ENCODE results near the gene TEX29.

TEX29 gene

GRCh38 chr13:111344471-111345191, 24.2 kb downstream of the TEX29 start:
- no peak for DNase-seq

- no peak for DNase-seq
Observed at GRCh38 chr13:111345682-111346081, 25.2 kb downstream of the TEX29 start.

DNA sequence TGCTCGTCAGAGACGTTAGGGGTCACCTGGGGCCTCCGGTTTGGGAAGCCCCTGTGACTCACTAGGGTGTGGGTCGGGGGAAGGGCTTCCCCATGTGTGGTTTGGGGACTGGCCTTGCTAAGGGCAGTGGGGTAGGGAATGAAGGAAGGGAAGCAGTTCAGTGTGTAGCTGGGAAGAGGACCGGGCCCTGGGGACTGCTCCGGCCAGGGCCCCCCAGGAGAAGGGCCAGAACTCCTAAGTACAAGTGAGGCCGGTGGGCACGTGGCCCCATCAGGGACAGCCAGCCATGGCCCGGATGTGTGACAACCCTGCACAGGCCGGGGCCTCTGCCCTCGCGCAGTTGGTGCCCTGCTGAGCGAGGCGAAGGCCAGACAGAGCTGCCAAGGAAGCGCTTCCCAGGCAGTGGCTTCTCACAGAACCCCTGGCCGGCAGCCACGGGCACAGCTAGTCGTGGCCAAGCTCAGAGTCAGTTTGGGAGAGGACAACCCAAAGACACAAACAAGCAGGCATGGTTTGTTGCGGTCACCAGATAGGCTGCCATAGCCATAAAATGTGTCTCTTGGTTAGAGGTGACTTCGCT, 25.7 kb downstream of the TEX29 start:
- DNase-seq: no peak

- no peak for DNase-seq
Observed at GRCh38 chr13:111347438-111347837, 27.0 kb downstream of the TEX29 start.

GRCh38 chr13:111353508-111353907, 33.1 kb downstream of the TEX29 start:
- no peak for DNase-seq

- no peak for DNase-seq
Observed at GRCh38 chr13:111354789-111355188, 34.3 kb downstream of the TEX29 start.

DNA sequence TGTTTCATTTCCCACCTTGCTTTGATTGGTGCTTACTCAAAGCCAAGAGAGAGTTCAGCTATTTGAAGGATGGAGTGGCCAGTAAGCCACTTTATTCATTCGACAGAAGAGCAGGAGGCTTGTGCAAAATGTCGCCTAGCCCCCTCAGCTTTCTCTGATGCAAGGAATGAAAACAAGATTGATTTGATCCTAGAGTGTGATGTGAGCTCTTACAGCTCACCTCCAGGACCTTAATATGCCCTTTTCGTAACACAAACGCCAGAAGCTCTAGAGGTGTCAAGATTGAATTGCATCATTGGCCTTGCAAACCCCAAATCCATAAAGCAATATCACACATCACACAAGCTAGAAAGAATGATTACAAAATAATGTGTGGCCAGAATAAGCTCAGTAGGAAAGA, 36.4 kb downstream of the TEX29 start:
- no peak for DNase-seq

GRCh38 chr13:111359237-111359915, 38.9 kb downstream of the TEX29 start:
- no peak for DNase-seq

GRCh38 chr13:111359930-111360329, 39.5 kb downstream of the TEX29 start:
- no peak for DNase-seq

GRCh38 chr13:111360452-111360851, 40.0 kb downstream of the TEX29 start:
- DNase-seq: no peak

GRCh38 chr13:111361046-111361872, 40.8 kb downstream of the TEX29 start:
- no peak for DNase-seq

DNA sequence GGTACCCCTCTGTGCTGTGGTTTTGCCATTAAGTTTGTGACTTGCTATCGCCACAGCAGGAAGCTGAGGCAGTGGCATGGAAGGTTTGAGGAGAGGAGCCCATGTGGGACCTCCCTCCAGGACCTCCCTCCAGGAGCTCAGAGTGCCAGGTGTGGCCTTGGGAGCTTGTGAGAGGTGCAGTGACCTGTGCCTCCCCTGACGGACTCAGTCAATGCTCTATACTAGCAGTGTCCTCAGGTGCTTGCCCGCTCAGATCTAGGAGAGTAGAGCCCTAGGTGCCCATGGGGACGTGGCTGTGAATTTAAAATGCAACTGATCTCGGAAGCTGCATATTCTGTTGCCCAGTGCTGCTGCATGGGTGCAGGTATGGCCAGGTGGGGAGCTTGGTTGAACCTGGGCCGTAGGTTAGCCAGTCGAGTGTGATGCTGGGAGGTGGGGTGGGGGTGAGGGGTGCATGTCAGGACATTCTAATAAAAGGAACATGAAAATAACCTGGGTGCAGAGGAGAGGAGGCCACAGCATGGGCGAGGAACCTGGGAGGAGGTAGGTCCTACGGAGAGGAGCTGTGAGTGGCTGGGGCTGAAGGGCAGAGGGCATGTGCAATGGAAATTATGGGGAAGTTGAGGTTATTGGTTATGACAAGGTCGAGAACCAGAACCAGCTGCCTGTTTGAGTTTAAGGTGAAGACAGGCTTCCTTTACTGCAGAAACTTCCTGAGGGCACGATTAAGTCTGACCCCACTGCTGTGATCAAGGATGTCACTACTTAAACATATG, 41.6 kb downstream of the TEX29 start:
- no peak for DNase-seq

DNA sequence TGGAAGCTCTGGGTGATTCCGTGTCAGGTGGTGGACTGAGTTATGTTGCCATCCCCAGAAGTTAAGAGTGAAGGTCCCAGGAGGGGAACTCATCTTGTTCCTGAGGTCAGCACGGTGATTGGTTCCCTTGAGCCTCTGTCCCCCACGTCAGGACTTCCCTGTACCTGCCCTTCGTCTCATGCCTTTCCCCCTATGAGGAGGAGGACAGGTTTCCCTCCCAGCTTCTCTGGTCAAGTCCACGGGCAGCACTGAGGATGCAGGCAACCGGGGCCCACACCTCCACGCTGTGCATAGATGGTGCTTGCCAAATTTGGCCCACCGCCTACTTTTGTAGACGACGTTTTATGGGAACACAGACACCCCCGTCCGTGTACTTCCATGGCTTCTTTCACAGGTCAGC, 42.7 kb downstream of the TEX29 start:
- no peak for DNase-seq

DNA sequence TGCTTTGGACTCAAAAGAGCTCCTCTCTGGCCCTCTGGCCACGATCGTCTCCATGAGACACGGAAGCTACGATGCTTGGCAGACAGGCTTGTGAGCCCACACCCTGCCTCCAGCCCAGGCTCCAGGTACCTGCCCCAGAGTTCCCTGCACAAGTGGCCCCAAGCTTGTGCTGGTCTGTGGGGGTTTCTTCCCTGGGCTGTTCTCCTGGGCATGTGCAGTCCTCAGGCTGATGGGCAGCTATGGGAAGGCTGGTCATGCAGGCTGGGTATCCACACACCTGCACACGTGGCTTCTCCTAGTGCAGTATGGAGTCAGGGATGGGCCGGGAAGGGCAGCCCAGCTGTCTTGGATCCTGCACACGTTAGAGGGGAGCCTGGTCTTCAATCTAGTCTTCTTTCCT, 43.1 kb downstream of the TEX29 start:
- no peak for DNase-seq

DNA sequence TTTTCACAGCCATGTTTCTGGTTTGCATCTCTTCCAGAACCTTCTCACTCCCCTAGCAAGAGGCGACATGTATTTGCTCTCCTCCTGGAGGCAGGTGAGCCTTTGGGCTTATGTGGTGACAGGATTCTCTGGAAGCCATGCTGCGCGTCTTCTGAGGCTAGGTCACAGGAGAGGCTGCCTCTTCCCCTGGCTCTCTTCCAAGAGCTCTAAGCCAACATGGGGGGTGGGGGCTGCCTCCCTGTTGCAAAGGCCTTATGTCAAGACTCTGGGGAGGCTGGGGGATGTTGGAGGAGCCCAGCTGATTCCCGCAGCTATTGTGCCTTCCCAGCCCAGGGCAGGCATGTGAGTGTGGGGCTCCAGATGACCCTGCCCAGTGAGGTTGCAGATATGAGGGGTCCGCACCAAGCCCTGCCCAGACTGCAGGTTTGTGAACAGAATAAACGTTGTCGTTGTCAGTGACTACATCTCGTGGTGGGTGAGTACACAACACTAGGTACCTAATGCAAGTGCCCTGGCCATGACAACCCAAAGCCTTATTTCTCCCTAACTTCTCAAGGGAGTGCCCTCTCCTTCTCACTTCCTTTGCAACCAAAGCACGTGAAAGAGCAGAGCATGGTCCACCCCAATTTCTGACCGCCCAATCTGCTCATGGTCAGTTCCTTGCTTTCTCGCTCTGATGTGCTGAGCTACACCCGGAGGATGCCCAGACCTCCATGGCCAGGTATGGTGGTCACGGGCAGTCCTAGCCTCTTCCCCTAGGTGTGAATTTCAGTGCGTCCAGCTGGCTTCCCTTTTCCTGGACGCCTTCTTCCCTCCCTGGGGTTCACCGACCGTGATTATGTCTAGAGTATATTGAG, 44.9 kb downstream of the TEX29 start:
- DNase-seq: no peak

- DNase-seq: no peak
Observed at GRCh38 chr13:111367340-111367739, 46.9 kb downstream of the TEX29 start.

DNA sequence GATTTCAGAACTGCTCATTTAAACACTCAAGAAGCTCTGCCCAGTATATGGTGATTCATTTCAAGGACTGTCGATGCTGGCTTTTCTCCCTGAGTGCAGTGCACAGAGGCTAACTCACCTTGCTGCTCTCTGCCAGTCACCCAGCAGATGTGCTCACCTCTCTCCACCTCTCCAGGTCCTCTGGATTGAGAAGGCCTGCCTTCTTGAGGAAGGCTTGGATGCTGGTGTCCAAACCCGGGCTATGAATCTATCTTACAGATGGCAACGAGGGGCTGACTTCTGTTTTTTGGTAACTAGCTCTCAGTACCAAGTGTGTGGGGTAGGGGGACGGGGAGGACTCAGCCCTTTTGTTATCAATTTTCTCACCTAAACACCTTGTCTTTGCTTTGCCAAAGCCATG, 47.6 kb downstream of the TEX29 start:
- DNase-seq: no peak

- no peak for DNase-seq
Observed at GRCh38 chr13:111370147-111370546, 49.7 kb downstream of the TEX29 start.

GRCh38 chr13:111370570-111371535, 50.4 kb downstream of the TEX29 start:
- DNase-seq: no peak

- DNase-seq: no peak
Observed at GRCh38 chr13:111371720-111372119, 51.3 kb downstream of the TEX29 start.

Measured in CD4-positive, alpha-beta T cell treated with Interleukin-1 beta for 1 hour (primary cell).